Vagina (tissue), 2 donors: ENCODE measurements around the gene POLR2A. TPM values are rescaled to one million over a fixed set of nuclear protein-coding genes. Genes with fewer than 3 reads are reported as not detected.
A peak's percentile ranks its signal among the peaks of the same experiment; 100 is the strongest.

Experiments
- DNase-seq, 2 donors: peaks; one replicate each; pipeline ENCODE4 v3.0.0-alpha.2; 2017; ENCODE audit errors: extremely low spot score in 2 of 2
- H3K27ac ChIP-seq: fragments of 200-600 bp; sonication (generic); one replicate; pipeline ENCODE4 v1.5.1; 2019
- H3K27me3 ChIP-seq: fragments of 200-600 bp; sonication (generic); one replicate; pipeline ENCODE4 v1.5.1; 2019
- H3K36me3 ChIP-seq, 2 donors: fragments of 200-600 bp; sonication (generic); one replicate each; pipeline ENCODE4 v1.5.1; 2017 to 2019
- H3K4me1 ChIP-seq: fragments of 200-600 bp; sonication (generic); one replicate; pipeline ENCODE4 v1.5.1; 2019
- H3K4me3 ChIP-seq, 2 donors: fragments of 200-600 bp; sonication (generic); 1 replicate in 1 of 2; 2 replicates in 1 of 2; pipeline ENCODE4 v1.5.1; 2016 to 2019
- H3K9me3 ChIP-seq: fragments of 200-600 bp; sonication (generic); one replicate; pipeline ENCODE4 v1.5.1; 2019
- POLR2A ChIP-seq, 2 donors: fragments of 450-650 bp; IDR thresholded peaks; one replicate each; pipeline ENCODE4 v1.6.1; 2017; ENCODE audit warnings: antibody characterized with exemption in 2 of 2, mild to moderate bottlenecking in 2 of 2, moderate library complexity in 2 of 2
- POLR2AphosphoS5 ChIP-seq, 2 donors: sonication (generic); formaldehyde crosslinking; IDR thresholded peaks; one replicate each; pipeline ENCODE4 v1.9.0; 2017; ENCODE audit warnings: antibody characterized with exemption in 2 of 2, mild to moderate bottlenecking in 2 of 2, low read depth in 1 of 2; ENCODE audit not compliant: insufficient read depth in 1 of 2
- intact Hi-C: fragments of 100-400 bp; cut with DNase I; formaldehyde crosslinking; loops from one replicate; pipeline ENCODE4 v1.15.1; 2023
- total RNA-seq: library from RNA; depleted of rRNA; stranded (reverse); fragments of >200 nt; gene quantifications from one replicate; pipeline ENCODE4 v1.2.3, GENCODE V29; 2016
- TF ChIP-seq, protein P1 (sequence below), 3 experiments: fragments of 450-650 bp in 2 of 3; fragments of 200-600 bp in 1 of 3; sonication (generic) in 1 of 3; IDR thresholded peaks; one replicate each; pipeline ENCODE4 v1.5.1; 2017 to 2019; ENCODE audit warnings: antibody characterized with exemption in 3 of 3, mild to moderate bottlenecking in 2 of 3, moderate library complexity in 2 of 3

Gene POLR2A
- 118 TPM for total RNA-seq

DNA sequence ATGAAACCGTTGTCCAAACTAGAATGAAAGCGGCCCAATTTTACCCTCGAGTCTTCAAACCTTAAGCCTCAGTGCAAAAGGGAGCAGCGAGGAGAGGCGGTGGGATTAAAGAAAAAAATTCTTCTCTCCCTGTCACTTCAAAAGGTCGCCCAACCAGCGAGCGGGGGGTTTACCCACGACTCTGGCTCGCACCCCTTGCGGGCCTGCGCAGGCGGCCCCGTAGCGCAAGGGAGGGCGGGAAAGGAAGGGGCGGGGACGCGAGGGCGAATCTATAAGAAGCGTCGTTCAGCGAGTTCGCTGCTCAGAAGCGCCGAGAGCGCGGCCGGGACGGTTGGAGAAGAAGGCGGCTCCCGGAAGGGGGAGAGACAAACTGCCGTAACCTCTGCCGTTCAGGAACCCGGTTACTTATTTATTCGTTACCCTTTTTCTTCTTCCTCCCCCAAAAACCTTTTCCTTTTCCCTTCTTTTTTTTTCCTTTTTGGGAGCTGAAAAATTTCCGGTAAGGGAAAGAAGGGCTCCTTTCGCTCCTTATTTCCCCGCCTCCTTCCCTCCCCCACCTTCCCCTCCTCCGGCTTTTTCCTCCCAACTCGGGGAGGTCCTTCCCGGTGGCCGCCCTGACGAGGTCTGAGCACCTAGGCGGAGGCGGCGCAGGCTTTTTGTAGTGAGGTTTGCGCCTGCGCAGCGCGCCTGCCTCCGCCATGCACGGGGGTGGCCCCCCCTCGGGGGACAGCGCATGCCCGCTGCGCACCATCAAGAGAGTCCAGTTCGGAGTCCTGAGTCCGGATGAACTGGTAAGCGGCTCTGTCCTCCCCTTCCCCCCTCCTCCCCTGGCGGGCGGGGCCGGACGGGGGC lies at the start of gene POLR2A:
Gene POLR2A (plus strand): TSS at position 300 of the 852 bp plus-strand sequence.
- Histone ChIP-seq H3K4me1 (peaks cover 74% of the 10 kb centered on the region), H3K27ac (peak within 1 kb of the TSS; percentile 100), H3K27me3 (no peaks in the 10 kb centered on the region), H3K4me3 (peak within 1 kb of the TSS; percentile 53 to 64), H3K36me3 (no peaks in the 10 kb centered on the region), H3K9me3 (no peaks in the 10 kb centered on the region)
- intact Hi-C loops = loop anchor here (2.0 to 5.0 kb wide), 2 partner anchors 45 to 132 kb away; partner anchors contain the start of genes FGF11 and KCTD11
- peak; percentile 92 to 100 for TF ChIP-seq POLR2A (IDR thresholded peaks at IDR 0.05)
- peak; percentile 89 to 100 for TF ChIP-seq POLR2AphosphoS5 (IDR thresholded peaks at IDR 0.05; ENCODE audit: insufficient read depth in 1 of 2, low read depth in 1 of 2)
- TF ChIP-seq, protein P1, sequence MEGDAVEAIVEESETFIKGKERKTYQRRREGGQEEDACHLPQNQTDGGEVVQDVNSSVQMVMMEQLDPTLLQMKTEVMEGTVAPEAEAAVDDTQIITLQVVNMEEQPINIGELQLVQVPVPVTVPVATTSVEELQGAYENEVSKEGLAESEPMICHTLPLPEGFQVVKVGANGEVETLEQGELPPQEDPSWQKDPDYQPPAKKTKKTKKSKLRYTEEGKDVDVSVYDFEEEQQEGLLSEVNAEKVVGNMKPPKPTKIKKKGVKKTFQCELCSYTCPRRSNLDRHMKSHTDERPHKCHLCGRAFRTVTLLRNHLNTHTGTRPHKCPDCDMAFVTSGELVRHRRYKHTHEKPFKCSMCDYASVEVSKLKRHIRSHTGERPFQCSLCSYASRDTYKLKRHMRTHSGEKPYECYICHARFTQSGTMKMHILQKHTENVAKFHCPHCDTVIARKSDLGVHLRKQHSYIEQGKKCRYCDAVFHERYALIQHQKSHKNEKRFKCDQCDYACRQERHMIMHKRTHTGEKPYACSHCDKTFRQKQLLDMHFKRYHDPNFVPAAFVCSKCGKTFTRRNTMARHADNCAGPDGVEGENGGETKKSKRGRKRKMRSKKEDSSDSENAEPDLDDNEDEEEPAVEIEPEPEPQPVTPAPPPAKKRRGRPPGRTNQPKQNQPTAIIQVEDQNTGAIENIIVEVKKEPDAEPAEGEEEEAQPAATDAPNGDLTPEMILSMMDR (IDR thresholded peaks at IDR 0.05) = no peak
- peak in 1 of 2 donors; percentile 100 for DNase-seq

DNA sequence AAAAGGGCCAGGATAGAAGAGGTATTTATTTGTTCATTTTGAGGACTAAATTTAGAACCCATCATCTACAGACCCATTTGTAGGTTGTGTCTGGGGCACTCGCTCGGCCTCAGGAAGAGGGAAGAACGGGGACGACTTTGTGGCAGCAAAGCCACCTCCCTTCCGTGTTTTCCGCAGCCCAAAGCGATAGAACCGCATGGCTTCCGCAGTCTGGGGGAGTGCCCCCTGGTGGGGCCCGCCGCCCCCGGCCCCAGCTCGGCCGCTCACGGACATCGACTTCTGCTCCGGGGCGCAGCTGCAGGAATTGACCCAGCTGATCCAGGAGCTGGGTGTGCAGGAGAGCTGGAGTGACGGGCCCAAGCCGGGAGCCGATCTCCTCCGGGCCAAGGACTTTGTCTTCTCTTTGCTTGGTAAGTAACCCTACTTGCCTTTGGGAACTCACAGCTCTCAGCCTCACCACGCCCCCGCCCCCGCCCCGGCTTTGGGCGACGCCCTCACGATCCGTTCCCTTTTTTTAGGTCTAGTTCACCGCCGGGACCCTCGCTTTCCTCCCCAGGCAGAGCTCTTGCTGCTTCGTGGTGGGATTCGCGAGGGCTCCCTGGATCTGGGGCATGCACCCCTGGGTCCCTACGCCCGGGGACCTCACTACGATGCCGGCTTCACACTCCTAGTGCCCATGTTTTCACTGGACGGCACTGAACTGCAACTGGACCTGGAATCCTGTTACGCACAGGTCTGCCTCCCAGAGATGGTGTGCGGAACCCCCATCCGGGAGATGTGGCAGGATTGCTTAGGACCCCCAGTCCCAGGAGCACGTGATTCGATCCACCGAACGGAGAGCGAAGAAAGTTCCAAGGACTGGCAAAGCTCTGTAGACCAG lies 48.2 kb upstream of the POLR2A start:
- Histone ChIP-seq H3K9me3 (no peaks in the 10 kb centered on the region), H3K27me3 (no peaks in the 10 kb centered on the region), H3K4me1 (peaks cover 54% of the 10 kb centered on the region), H3K4me3 (peak overlapping the region; percentile 34 to 49), H3K27ac (peak overlapping the region; percentile 81), H3K36me3 (no peaks in the 10 kb centered on the region)
- intact Hi-C loops = loop anchor here (5.0 kb wide), 2 partner anchors 84 to 121 kb away; partner anchors contain the start of genes KCTD11 and TNFSF13
- TF ChIP-seq, protein P1 (IDR thresholded peaks at IDR 0.05) = no peak
- TF ChIP-seq POLR2A (IDR thresholded peaks at IDR 0.05) = no peak
- TF ChIP-seq POLR2AphosphoS5 (IDR thresholded peaks at IDR 0.05; ENCODE audit: insufficient read depth in 1 of 2, low read depth in 1 of 2) = no peak
- DNase-seq = no peak

DNA sequence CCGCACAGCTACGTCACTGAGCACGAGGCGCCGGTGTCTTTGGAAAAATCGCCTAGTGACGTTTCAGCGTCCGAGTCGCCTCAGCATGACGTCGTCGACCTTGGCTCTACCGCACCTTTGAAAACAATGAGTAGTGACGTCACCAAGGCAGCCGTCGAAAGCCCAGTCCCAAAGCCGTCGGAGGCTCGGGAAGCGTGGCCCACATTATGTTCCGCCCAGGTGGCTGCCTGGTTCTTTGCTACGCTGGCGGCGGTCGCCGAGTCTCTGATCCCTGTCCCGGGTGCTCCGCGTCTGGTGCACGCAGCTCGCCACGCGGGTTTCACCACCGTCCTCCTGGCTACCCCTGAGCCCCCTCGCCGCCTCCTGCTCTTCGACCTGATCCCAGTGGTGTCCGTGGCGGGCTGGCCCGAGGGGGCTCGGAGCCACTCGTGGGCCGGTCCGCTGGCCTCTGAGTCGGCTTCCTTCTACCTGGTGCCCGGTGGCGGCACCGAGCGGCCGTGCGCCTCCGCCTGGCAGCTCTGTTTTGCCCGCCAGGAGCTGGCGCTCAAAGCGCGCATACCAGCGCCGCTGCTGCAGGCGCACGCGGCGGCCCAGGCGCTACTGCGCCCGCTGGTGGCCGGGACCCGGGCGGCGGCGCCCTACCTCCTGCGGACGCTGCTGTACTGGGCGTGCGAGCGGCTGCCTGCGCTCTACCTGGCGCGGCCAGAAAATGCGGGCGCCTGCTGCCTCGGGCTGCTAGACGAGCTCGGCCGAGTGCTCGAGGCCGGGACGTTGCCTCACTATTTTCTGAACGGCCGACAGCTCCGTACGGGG lies 47.4 kb upstream of the POLR2A start:
- H3K27me3 ChIP-seq = no peaks in the 10 kb centered on the region
- peak overlapping the region; percentile 34 to 49 for H3K4me3 ChIP-seq
- TF ChIP-seq POLR2A (IDR thresholded peaks at IDR 0.05) = no peak
- TF ChIP-seq POLR2AphosphoS5 (IDR thresholded peaks at IDR 0.05; ENCODE audit: insufficient read depth in 1 of 2, low read depth in 1 of 2) = peak in 1 of 2 donors; percentile 69
- TF ChIP-seq, protein P1 (IDR thresholded peaks at IDR 0.05) = peak; percentile 51 to 84 (median 58)
- H3K36me3 ChIP-seq = no peaks in the 10 kb centered on the region
- H3K9me3 ChIP-seq = no peaks in the 10 kb centered on the region
- DNase-seq = no peak
- intact Hi-C loops = loop anchor here (5.0 kb wide), 2 partner anchors 84 to 121 kb away; partner anchors contain the start of genes KCTD11 and TNFSF13
- peak overlapping the region; percentile 81 for H3K27ac ChIP-seq
- H3K4me1 ChIP-seq = peaks cover 56% of the 10 kb centered on the region

DNA sequence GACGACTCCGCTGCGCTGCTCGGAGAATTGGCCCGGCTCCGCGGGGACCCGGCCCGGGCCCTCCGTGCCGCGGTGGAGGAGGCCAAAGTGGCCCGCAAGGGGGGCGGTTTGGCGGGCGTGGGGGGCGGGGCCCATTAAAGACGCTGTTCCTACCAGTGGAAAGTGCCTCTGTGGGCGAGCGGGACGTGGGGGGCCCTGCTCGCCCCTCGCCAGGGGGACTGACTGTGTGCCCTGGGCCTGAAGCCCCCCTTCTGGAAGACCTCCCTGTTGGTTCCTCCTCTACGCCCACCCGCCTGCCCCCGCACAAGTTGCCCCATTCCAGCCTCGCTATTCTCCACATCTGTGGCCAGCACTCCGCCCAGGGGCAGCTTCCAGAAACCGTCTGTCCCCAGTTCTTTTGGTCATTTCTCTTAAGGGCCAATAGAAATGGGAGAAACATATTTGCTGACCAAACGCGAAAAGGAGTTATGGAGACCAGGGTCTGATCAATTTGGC lies 46.8 kb upstream of the POLR2A start:
- no peak for DNase-seq
- H3K27ac ChIP-seq = peak overlapping the region; percentile 81
- peaks cover 56% of the 10 kb centered on the region for H3K4me1 ChIP-seq
- no peaks in the 10 kb centered on the region for H3K9me3 ChIP-seq
- intact Hi-C loops = loop anchor here (5.0 kb wide), 2 partner anchors 85 to 120 kb away; partner anchors contain the start of genes KCTD11 and TNFSF13
- H3K27me3 ChIP-seq = no peaks in the 10 kb centered on the region
- TF ChIP-seq, protein P1 (IDR thresholded peaks at IDR 0.05) = no peak
- no peak for TF ChIP-seq POLR2AphosphoS5 (IDR thresholded peaks at IDR 0.05; ENCODE audit: insufficient read depth in 1 of 2, low read depth in 1 of 2)
- no peak for TF ChIP-seq POLR2A (IDR thresholded peaks at IDR 0.05)
- H3K36me3 ChIP-seq = no peaks in the 10 kb centered on the region
- peak overlapping the region; percentile 34 to 49 for H3K4me3 ChIP-seq
